OCI-LY3 (cell line): ENCODE measurements around the gene PTPRM.

ENCODE experiments used
- H2AFZ ChIP-seq: fragments of 200-600, 300-600 bp; shearing (Covaris generic); 2 replicates; pipeline ENCODE4 v1.6.0; 2014; ENCODE audit warnings: antibody characterized with exemption, low read depth, low read length
- H3K27ac ChIP-seq: fragments of 200-600, 300-600 bp; sonication (generic); 2 replicates; pipeline ENCODE4 v1.5.1; 2014; ENCODE audit warnings: mild to moderate bottlenecking, low read length, moderate library complexity, mixed read lengths
- H3K27me3 ChIP-seq: fragments of 200-600, 300-600 bp; sonication (generic); 2 replicates; pipeline ENCODE4 v1.6.1; 2014; ENCODE audit warnings: low read depth, low read length, mixed read lengths
- H3K36me3 ChIP-seq: fragments of 200-600, 300-600 bp; sonication (generic); replicated peaks from 2 replicates; pipeline ENCODE3; 2014; ENCODE audit warnings: low read depth, low read length, mixed read lengths
- H3K4me1 ChIP-seq: fragments of 300-600, 200-600 bp; sonication (generic); 2 replicates; pipeline ENCODE4 v1.6.1; 2014; ENCODE audit warnings: low read length, mixed read lengths
- H3K4me2 ChIP-seq: fragments of 200-600, 300-600 bp; sonication (generic); 2 replicates; pipeline ENCODE4 v1.6.1; 2014; ENCODE audit warnings: low read length, mixed read lengths
- H3K4me3 ChIP-seq: fragments of 300-600, 200-600 bp; sonication (generic); 2 replicates; pipeline ENCODE4 v1.5.1; 2014; ENCODE audit warnings: antibody characterized with exemption, mild to moderate bottlenecking, low read length, moderate library complexity
- H3K79me2 ChIP-seq: fragments of 300-600, 200-600 bp; shearing (Covaris generic); 2 replicates; pipeline ENCODE4 v1.6.1; 2014; ENCODE audit warnings: mild to moderate bottlenecking, low read length, mixed read lengths
- H3K9ac ChIP-seq: fragments of 300-600, 200-600 bp; shearing (Covaris generic); 2 replicates; pipeline ENCODE4 v1.6.0; 2014; ENCODE audit warnings: mild to moderate bottlenecking, low read length, moderate library complexity
- H3K9me3 ChIP-seq: fragments of 200-600, 300-600 bp; shearing (Covaris generic); 2 replicates; pipeline ENCODE4 v1.6.1; 2014; ENCODE audit warnings: low read length, mixed read lengths; ENCODE audit not compliant: insufficient read depth
- H4K20me1 ChIP-seq: fragments of 200-600, 300-600 bp; sonication (generic); 2 replicates; pipeline ENCODE4 v1.6.1; 2016; ENCODE audit warnings: low read length, mixed read lengths; ENCODE audit not compliant: insufficient read depth
- CTCF ChIP-seq: fragments of 200-600, 300-600 bp; sonication (generic); IDR thresholded peaks from 2 replicates; pipeline ENCODE4 v1.5.1; 2014; ENCODE audit warnings: antibody characterized with exemption, low read length, low read depth
- EZH2phosphoT487 ChIP-seq: fragments of 200-600 bp; shearing (Covaris generic); IDR thresholded peaks from 2 replicates; pipeline ENCODE4 v1.6.1; 2018; ENCODE audit warnings: antibody characterized with exemption, mixed run types, low read depth

Gene PTPRM

GRCh38 chr18:8264116-8264515 is 697.0 kb downstream of the PTPRM start:
- H3K4me3 ChIP-seq: no peak overlapping the region

GRCh38 chr18:8264861-8265411 is 697.8 kb downstream of the PTPRM start:
- H3K4me3 ChIP-seq: no peak overlapping the region
- H3K9ac ChIP-seq: no peak overlapping the region
- no peaks in the 10 kb centered on the region for H3K79me2 ChIP-seq
- peaks cover 12% of the 10 kb centered on the region; the same call in 1 of the 2 replicates for H3K27me3 ChIP-seq
- H2AFZ ChIP-seq: no peak overlapping the region
- TF ChIP-seq EZH2phosphoT487: no peak
- TF ChIP-seq CTCF: no peak
- peaks cover 7% of the 10 kb centered on the region for H3K4me1 ChIP-seq
- no peak overlapping the region for H3K4me2 ChIP-seq
- no peaks in the 10 kb centered on the region for H4K20me1 ChIP-seq
- H3K9me3 ChIP-seq: no peaks in the 10 kb centered on the region
- no peak overlapping the region for H3K27ac ChIP-seq
- H3K36me3 ChIP-seq: no peaks in the 10 kb centered on the region

More at GRCh38 chr18:8264116-8264515, 697.0 kb downstream of the PTPRM start:
- TF ChIP-seq EZH2phosphoT487 (no peak), CTCF (no peak)
- H3K27ac ChIP-seq: no peak overlapping the region
- H4K20me1 ChIP-seq: no peaks in the 10 kb centered on the region
- no peaks in the 10 kb centered on the region for H3K79me2 ChIP-seq
- no peak overlapping the region for H3K4me2 ChIP-seq
- H2AFZ ChIP-seq: no peak overlapping the region
- H3K9me3 ChIP-seq: no peaks in the 10 kb centered on the region
- H3K4me1 ChIP-seq: peaks cover 7% of the 10 kb centered on the region
- H3K9ac ChIP-seq: no peak overlapping the region
- peaks cover 12% of the 10 kb centered on the region; the same call in 1 of the 2 replicates for H3K27me3 ChIP-seq
- H3K36me3 ChIP-seq: no peaks in the 10 kb centered on the region

GRCh38 chr18:8272254-8272653 is 705.1 kb downstream of the PTPRM start:
- TF ChIP-seq CTCF (no peak), EZH2phosphoT487 (no peak)
- 0 out of 2 replicates have a peak, but pooled peaks cover 9% of the 10 kb centered on the region for H3K27me3 ChIP-seq
- H3K79me2 ChIP-seq: no peaks in the 10 kb centered on the region
- H3K36me3 ChIP-seq: no peaks in the 10 kb centered on the region
- no peak overlapping the region for H3K4me2 ChIP-seq
- no peaks in the 10 kb centered on the region for H3K4me1 ChIP-seq
- H3K9me3 ChIP-seq: no peaks in the 10 kb centered on the region
- H3K9ac ChIP-seq: no peak overlapping the region
- H3K27ac ChIP-seq: no peak overlapping the region
- no peak overlapping the region for H3K4me3 ChIP-seq
- no peaks in the 10 kb centered on the region for H4K20me1 ChIP-seq
- no peak overlapping the region for H2AFZ ChIP-seq

- Histone ChIP-seq H3K4me1 (no peaks in the 10 kb centered on the region), H3K27me3 (peaks cover 3% of the 10 kb centered on the region; the same call in 1 of the 2 replicates), H3K4me3 (no peak overlapping the region), H4K20me1 (no peaks in the 10 kb centered on the region), H3K36me3 (no peaks in the 10 kb centered on the region), H3K4me2 (no peak overlapping the region), H3K79me2 (no peaks in the 10 kb centered on the region), H3K9me3 (no peaks in the 10 kb centered on the region), H3K27ac (no peak overlapping the region), H2AFZ (no peak overlapping the region), H3K9ac (no peak overlapping the region)
- TF ChIP-seq CTCF (no peak), EZH2phosphoT487 (no peak)
Observed at GRCh38 chr18:8274370-8274769, 707.3 kb downstream of the PTPRM start.
